B cell (primary cell): Measurements from ENCODE around the gene VWA3B. TPM values are rescaled to one million over a fixed set of nuclear protein-coding genes. Genes with fewer than 3 reads are reported as not detected.

Experiments used
- ATAC-seq: fragments of 200-7000 bp; cut with Tn5 transposase; one replicate; pipeline ENCODE4 v1.10.0; 2021; ENCODE audit warnings: low read depth, mild to moderate bottlenecking, moderate number of reproducible peaks, moderate library complexity
- CTCF ChIA-PET: fragments of 350-600 bp; sonication (Branson Sonifier 250); formaldehyde crosslinking; loops from one replicate; lab custom pipeline; 2021; ENCODE audit warnings: antibody characterized with exemption, inconsistent platforms; lab: Charles Lee
- POLR2A ChIA-PET: fragments of 350-600 bp; sonication (Branson Sonifier 250); formaldehyde crosslinking; loops from one replicate; lab custom pipeline; 2021; ENCODE audit warnings: antibody characterized with exemption; lab: Charles Lee
- DNase-seq: peaks from one replicate; pipeline ENCODE4 v3.0.0; 2013
- H2AFZ ChIP-seq: 2 replicates; pipeline ENCODE4 v1.6.1; 2012; ENCODE audit warnings: mild to moderate bottlenecking, low read depth, low read length; ENCODE audit not compliant: insufficient read depth, poor library complexity, severe bottlenecking
- H3K27ac ChIP-seq, 2 donors: 1 replicate in 1 of 2; 2 replicates in 1 of 2; pipeline ENCODE4 v1.5.1; 2012 to 2013; ENCODE audit warnings: low read length in 2 of 2, mild to moderate bottlenecking in 2 of 2, moderate library complexity in 1 of 2
- H3K27me3 ChIP-seq, 4 experiments: fragments of 200-600 bp in 1 of 4; sonication (generic) in 1 of 4; replicated peaks in 1 of 4; 1 replicate in 2 of 4; 2 replicates in 2 of 4; pipeline versions ENCODE4 v1.6.1 to v1.7.0; 2013 to 2016; ENCODE audit warnings: low read length in 3 of 4, mild to moderate bottlenecking in 2 of 4, mixed read lengths in 1 of 4, moderate library complexity in 1 of 4; ENCODE audit not compliant: insufficient read depth in 4 of 4, control insufficient read depth in 3 of 4; ENCODE audit errors: control extremely low read depth in 1 of 4
- H3K36me3 ChIP-seq, 2 experiments: replicated peaks in 1 of 2; 1 replicate in 1 of 2; 2 replicates in 1 of 2; pipeline versions ENCODE4 v1.6.1 to v1.7.1; 2013; ENCODE audit warnings: low read length in 1 of 2; ENCODE audit not compliant: insufficient read depth in 2 of 2, control insufficient read depth in 1 of 2; ENCODE audit errors: control extremely low read depth in 1 of 2, extremely low read depth in 1 of 2
- H3K4me1 ChIP-seq, 2 donors: fragments of 200-600 bp in 1 of 2; sonication (generic) in 1 of 2; 1 replicate in 1 of 2; 2 replicates in 1 of 2; pipeline versions ENCODE4 v1.5.1 to v1.6.1; 2013 to 2017; ENCODE audit warnings: low read length in 2 of 2; ENCODE audit not compliant: control insufficient read depth in 2 of 2, insufficient read depth in 2 of 2
- H3K4me2 ChIP-seq: replicated peaks from 2 replicates; pipeline ENCODE3; 2012; ENCODE audit warnings: mild to moderate bottlenecking, low read depth, low read length; ENCODE audit not compliant: poor library complexity, severe bottlenecking
- H3K4me3 ChIP-seq, 5 experiments: fragments of 200-600 bp in 1 of 5; sonication (generic) in 1 of 5; 1 replicate in 3 of 5; 2 replicates in 2 of 5; pipeline versions ENCODE4 v1.5.1 to v1.7.0; 2011 to 2016; ENCODE audit warnings: low read length in 4 of 5, mild to moderate bottlenecking in 4 of 5, low read depth in 2 of 5, control low read depth in 1 of 5, moderate library complexity in 1 of 5; ENCODE audit not compliant: insufficient read depth in 1 of 5; ENCODE audit errors: control extremely low read depth in 1 of 5, extremely low read depth in 1 of 5
- H3K79me2 ChIP-seq: fragments of 200-600 bp; sonication (generic); one replicate; pipeline ENCODE4 v1.6.0; 2016; ENCODE audit warnings: low read length; ENCODE audit not compliant: control insufficient read depth, insufficient read depth
- H3K9ac ChIP-seq: fragments of 200-600 bp; sonication (generic); 2 replicates; pipeline ENCODE4 v1.6.1; 2017; ENCODE audit warnings: mild to moderate bottlenecking, low read length, moderate library complexity
- H3K9me3 ChIP-seq, 3 donors: one replicate each; pipeline versions ENCODE4 v1.6.1 to v1.7.1; 2013; ENCODE audit warnings: low read length in 2 of 3; ENCODE audit not compliant: control insufficient read depth in 2 of 3, insufficient read depth in 1 of 3; ENCODE audit errors: control extremely low read depth in 1 of 3
- H4K20me1 ChIP-seq: 2 replicates; pipeline ENCODE4 v1.6.0; 2012; ENCODE audit warnings: mild to moderate bottlenecking, low read length; ENCODE audit not compliant: insufficient read depth, control insufficient read depth, poor library complexity, severe bottlenecking
- H3K27ac Mint-ChIP-seq: one replicate; pipeline ENCODE4 v1.8.0; 2021; ENCODE audit warnings: mixed read lengths
- H3K27me3 Mint-ChIP-seq: one replicate; pipeline ENCODE4 v1.8.0; 2021; ENCODE audit warnings: mixed read lengths
- H3K4me1 Mint-ChIP-seq: one replicate; pipeline ENCODE4 v1.8.0; 2021; ENCODE audit warnings: mixed read lengths
- H3K4me3 Mint-ChIP-seq: one replicate; pipeline ENCODE4 v1.8.0; 2021; ENCODE audit warnings: mixed read lengths
- H3K9me3 Mint-ChIP-seq: one replicate; pipeline ENCODE4 v1.8.0; 2022; ENCODE audit warnings: mixed read lengths; ENCODE audit not compliant: insufficient read depth
- CTCF ChIP-seq: fragments of 200-600 bp; IDR thresholded peaks from one replicate; pipeline ENCODE4 v1.8.0; 2022; ENCODE audit warnings: antibody characterized with exemption, mild to moderate bottlenecking
- EZH2 ChIP-seq: IDR thresholded peaks from 2 replicates; pipeline ENCODE4 v1.6.1; 2012; ENCODE audit warnings: borderline replicate concordance, low read depth, mild to moderate bottlenecking, moderate library complexity, low read length; ENCODE audit not compliant: insufficient read depth, poor library complexity, severe bottlenecking
- WGBS: methylation state at CpG from one replicate; pipeline ENCODE4 v1.1.5; 2013; ENCODE audit warnings: missing lambda C conversion rate; ENCODE audit not compliant: insufficient coverage; 5-methylcytosine and 5-hydroxymethylcytosine counted together
- intact Hi-C: fragments of 100-400 bp; cut with micrococcal nuclease; formaldehyde crosslinking; loops from one replicate; pipeline ENCODE4 v1.10.0; 2022
- polyA plus RNA-seq: library from polyadenylated mRNA; depleted of rRNA; stranded (reverse); fragments of >200 nt; gene quantifications from 2 replicates; pipeline ENCODE4 v1.2.3, GENCODE V29; 2012
- total RNA-seq, 2 donors: library from RNA; stranded (reverse); fragments of 120-200 nt in 1 of 2; gene quantifications; 1 replicate in 1 of 2; 2 replicates in 1 of 2; pipeline versions ENCODE4 v1.2.3 to v1.2.4, GENCODE V29; 2013 to 2022

The VWA3B gene
- total and polyA plus RNA-seq, 2 donors (not counting 1 experiment from before 2014, with no cell fraction given), result not detected

- Histone ChIP-seq H3K4me2 (no peak overlapping the region), H3K9me3 (peaks cover 1 to 4% (median 3%) of the 10 kb centered on the region in 3 donors), H3K27ac (no peak overlapping the region), H3K27me3 (no peaks in the 10 kb centered on the region), H2AFZ (no peak overlapping the region), H3K4me1 (peaks cover 1 to 2% of the 10 kb centered on the region in 2 donors), H4K20me1 (no peaks in the 10 kb centered on the region), H3K9ac (no peak overlapping the region), H3K36me3 (no peaks in the 10 kb centered on the region), H3K4me3 (no peak overlapping the region), H3K79me2 (no peaks in the 10 kb centered on the region)
- POLR2A ChIA-PET, result interaction anchor here (0.6 to 0.7 kb wide), 2 partner anchors 15 to 224 kb away, joined by 3 to 5 read pairs; no protein-coding TSS in a partner anchor
- TF ChIP-seq CTCF, result no peak
- TF ChIP-seq EZH2, result no peak
- no peak overlapping the region for H3K4me3 Mint-ChIP-seq
- CTCF ChIA-PET, result interaction anchor here (0.5 to 1.6 kb wide), 2 partner anchors 253 to 262 kb away, joined by 3 read pairs; no protein-coding TSS in a partner anchor
- DNase-seq (no peak), ATAC-seq (no peak)
- no peak overlapping the region for H3K27ac Mint-ChIP-seq
- peaks cover 3% of the 10 kb centered on the region for H3K4me1 Mint-ChIP-seq
- no peaks in the 10 kb centered on the region for H3K27me3 Mint-ChIP-seq
- 100% methylated on average over 4 of the region's 4 CpGs for WGBS
- intact Hi-C loops, result no loop called here
- peaks cover 4% of the 10 kb centered on the region for H3K9me3 Mint-ChIP-seq
These were observed 31.2 kb downstream of the VWA3B start for GRCh38 chr2:98118161-98118560.

GRCh38 chr2:98118852-98119251 is 31.9 kb downstream of the VWA3B start:
- H2AFZ ChIP-seq, result no peak overlapping the region
- 77% methylated on average over 1 of the region's 2 CpGs for WGBS
- ChIA-PET CTCF (no interaction called here), POLR2A (no interaction called here)
- no peaks in the 10 kb centered on the region for H3K9me3 Mint-ChIP-seq
- H3K27ac Mint-ChIP-seq, result no peak overlapping the region
- no peaks in the 10 kb centered on the region for H3K36me3 ChIP-seq
- intact Hi-C loops, result no loop called here
- H3K27me3 ChIP-seq, result no peaks in the 10 kb centered on the region
- H4K20me1 ChIP-seq, result no peaks in the 10 kb centered on the region
- DNase-seq (no peak), ATAC-seq (no peak)
- H3K79me2 ChIP-seq, result no peaks in the 10 kb centered on the region
- H3K9ac ChIP-seq, result no peak overlapping the region
- no peak overlapping the region for H3K4me3 ChIP-seq
- TF ChIP-seq EZH2 (no peak), CTCF (no peak)
- no peak overlapping the region for H3K4me2 ChIP-seq
- H3K4me1 ChIP-seq, result peaks cover 6 to 9% of the 10 kb centered on the region in 2 donors
- no peak overlapping the region for H3K27ac ChIP-seq
- H3K9me3 ChIP-seq, result peaks cover 0 to 3% (median 1%) of the 10 kb centered on the region in 3 donors
- no peaks in the 10 kb centered on the region for H3K27me3 Mint-ChIP-seq
- peaks cover 10% of the 10 kb centered on the region for H3K4me1 Mint-ChIP-seq
- no peak overlapping the region for H3K4me3 Mint-ChIP-seq
